Measurements from ENCODE around the gene EIF2B5. TPM values are rescaled to one million over a fixed set of nuclear protein-coding genes. Genes with fewer than 3 reads are reported as not detected.

EIF2B5 gene
- total RNA-seq, 4 donors from 2014 or later, result 45.1 to 49.7 (median 48.1) TPM

DNA sequence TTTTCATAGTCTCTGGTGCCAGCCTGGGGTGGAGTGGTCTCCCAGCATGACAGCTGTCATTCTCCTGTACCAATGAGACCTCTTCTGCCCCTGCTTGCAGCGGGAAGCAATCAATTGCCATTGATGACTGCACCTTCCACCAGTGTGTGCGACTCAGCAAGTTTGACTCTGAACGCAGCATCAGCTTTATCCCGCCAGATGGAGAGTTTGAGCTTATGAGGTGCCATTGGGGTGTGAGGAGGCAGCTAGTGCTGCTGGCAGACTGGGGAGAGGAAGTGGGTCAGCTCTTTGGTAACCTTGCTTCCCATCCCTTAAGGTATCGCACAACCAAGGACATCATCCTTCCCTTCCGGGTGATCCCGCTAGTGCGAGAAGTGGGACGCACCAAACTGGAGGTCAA lies 46.4 kb downstream of the EIF2B5 start:
- Histone ChIP-seq H3K27me3 (no peaks in the 10 kb centered on the region), H3K36me3 (peaks cover 0 to 57% (median 28%) of the 10 kb centered on the region in 4 donors), H3K27ac (no peak overlapping the region), H3K4me3 (no peak overlapping the region), H3K9me3 (no peaks in the 10 kb centered on the region), H3K4me1 (peaks cover 11 to 27% (median 23%) of the 10 kb centered on the region in 4 donors)
- TF ChIP-seq EP300 (IDR thresholded peaks at IDR 0.05; ENCODE audit: low read depth), result no peak
- TF ChIP-seq POLR2A (IDR thresholded peaks at IDR 0.05), result no peak
- TF ChIP-seq, protein P1, sequence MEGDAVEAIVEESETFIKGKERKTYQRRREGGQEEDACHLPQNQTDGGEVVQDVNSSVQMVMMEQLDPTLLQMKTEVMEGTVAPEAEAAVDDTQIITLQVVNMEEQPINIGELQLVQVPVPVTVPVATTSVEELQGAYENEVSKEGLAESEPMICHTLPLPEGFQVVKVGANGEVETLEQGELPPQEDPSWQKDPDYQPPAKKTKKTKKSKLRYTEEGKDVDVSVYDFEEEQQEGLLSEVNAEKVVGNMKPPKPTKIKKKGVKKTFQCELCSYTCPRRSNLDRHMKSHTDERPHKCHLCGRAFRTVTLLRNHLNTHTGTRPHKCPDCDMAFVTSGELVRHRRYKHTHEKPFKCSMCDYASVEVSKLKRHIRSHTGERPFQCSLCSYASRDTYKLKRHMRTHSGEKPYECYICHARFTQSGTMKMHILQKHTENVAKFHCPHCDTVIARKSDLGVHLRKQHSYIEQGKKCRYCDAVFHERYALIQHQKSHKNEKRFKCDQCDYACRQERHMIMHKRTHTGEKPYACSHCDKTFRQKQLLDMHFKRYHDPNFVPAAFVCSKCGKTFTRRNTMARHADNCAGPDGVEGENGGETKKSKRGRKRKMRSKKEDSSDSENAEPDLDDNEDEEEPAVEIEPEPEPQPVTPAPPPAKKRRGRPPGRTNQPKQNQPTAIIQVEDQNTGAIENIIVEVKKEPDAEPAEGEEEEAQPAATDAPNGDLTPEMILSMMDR (IDR thresholded peaks at IDR 0.05), result no peak
- no peak for TF ChIP-seq POLR2AphosphoS5 (IDR thresholded peaks at IDR 0.05)
- WGBS, 2 donors (ENCODE audit: low coverage in 1 of 2), result 89 to 100% methylated on average over 1 to 9 of the region's 9 CpGs
- DNase-seq, result no peak
- in situ Hi-C loops (cut with MboI; ENCODE audit: low pct_ligation_motif_present in 1 of 4, low pct_unique_long_range_greater_than_20kb in 1 of 4, low sequenced_read_pairs in 3 of 4), result no loop called here
- intact Hi-C loops (cut with DNase I; ENCODE audit: low total_unique reads), result loop anchor here (10.0 kb wide), 1 partner anchor 47 kb away; the partner anchor contains the start of gene EIF2B5

DNA sequence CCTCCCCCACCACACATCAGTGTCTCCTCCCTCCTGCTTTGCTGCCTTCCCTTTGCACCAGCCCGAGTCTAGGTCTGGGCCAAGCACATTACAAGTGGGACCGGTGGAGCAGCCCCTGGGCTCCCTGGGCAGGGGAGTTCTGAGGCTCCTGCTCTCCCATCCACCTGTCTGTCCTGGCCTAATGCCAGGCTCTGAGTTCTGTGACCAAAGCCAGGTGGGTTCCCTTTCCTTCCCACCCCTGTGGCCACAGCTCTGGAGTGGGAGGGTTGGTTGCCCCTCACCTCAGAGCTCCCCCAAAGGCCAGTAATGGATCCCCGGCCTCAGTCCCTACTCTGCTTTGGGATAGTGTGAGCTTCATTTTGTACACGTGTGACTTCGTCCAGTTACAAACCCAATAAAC lies 48.5 kb downstream of the EIF2B5 start:
- Histone ChIP-seq H3K27me3 (no peaks in the 10 kb centered on the region), H3K4me3 (no peak overlapping the region), H3K4me1 (peaks cover 15 to 29% (median 20%) of the 10 kb centered on the region in 4 donors), H3K36me3 (peaks cover 0 to 55% (median 28%) of the 10 kb centered on the region in 4 donors), H3K27ac (no peak overlapping the region), H3K9me3 (no peaks in the 10 kb centered on the region)
- TF ChIP-seq EP300 (IDR thresholded peaks at IDR 0.05; ENCODE audit: low read depth), result no peak
- no peak for TF ChIP-seq POLR2A (IDR thresholded peaks at IDR 0.05)
- TF ChIP-seq POLR2AphosphoS5 (IDR thresholded peaks at IDR 0.05), result no peak
- TF ChIP-seq, protein P1 (IDR thresholded peaks at IDR 0.05), result no peak
- no peak for DNase-seq
- WGBS, 2 donors (ENCODE audit: low coverage in 1 of 2), result 89% methylated on average over 5 of the region's 5 CpGs; no CpG with 5 or more reads in 1 of the 2 donors
- intact Hi-C loops (cut with DNase I; ENCODE audit: low total_unique reads), result loop anchor here (10.0 kb wide), 1 partner anchor 49 kb away; the partner anchor contains the start of gene EIF2B5
- in situ Hi-C loops (cut with MboI; ENCODE audit: low pct_ligation_motif_present in 1 of 4, low pct_unique_long_range_greater_than_20kb in 1 of 4, low sequenced_read_pairs in 3 of 4), result no loop called here

DNA sequence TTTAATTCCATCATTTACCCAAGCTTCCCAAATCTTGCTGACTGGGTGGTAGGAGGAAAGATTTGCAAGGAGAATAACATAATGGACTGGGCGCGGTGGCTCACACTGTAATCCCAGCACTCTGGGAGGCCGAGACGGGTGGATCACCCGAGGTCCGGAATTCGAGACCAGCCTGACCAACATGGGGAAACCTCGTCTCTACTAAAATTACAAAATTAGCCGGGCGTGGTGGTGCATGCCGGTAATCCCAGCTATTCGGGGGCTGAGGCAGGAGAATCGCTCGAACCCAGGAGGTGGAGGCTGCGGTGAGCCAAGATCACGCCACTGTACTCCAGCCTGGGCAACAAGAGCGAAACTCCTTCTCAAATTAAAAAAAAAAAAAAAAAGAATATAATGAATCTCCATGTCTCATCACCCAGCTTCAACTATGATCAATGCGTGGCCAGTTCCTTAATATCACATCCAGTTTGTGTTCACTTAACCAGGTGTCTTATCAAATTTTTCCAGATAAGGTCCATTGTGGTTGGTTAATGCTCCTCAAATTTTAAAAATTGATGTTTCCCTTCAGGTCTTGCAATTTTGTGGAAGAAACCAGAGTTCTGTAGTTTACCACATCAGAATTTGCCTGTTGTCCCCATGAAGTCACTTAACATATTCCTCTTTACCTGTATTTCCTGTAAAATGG lies 49.5 kb downstream of the EIF2B5 start:
- H3K4me3 ChIP-seq, result no peak overlapping the region
- WGBS, 2 donors (ENCODE audit: low coverage in 1 of 2), result 96 to 100% methylated on average over 3 to 18 of the region's 18 CpGs
- TF ChIP-seq POLR2A (IDR thresholded peaks at IDR 0.05), result no peak
- TF ChIP-seq, protein P1 (IDR thresholded peaks at IDR 0.05), result no peak
- TF ChIP-seq EP300 (IDR thresholded peaks at IDR 0.05; ENCODE audit: low read depth), result no peak
- TF ChIP-seq POLR2AphosphoS5 (IDR thresholded peaks at IDR 0.05), result no peak
- in situ Hi-C loops (cut with MboI; ENCODE audit: low pct_ligation_motif_present in 1 of 4, low pct_unique_long_range_greater_than_20kb in 1 of 4, low sequenced_read_pairs in 3 of 4), result no loop called here
- H3K27ac ChIP-seq, result peak overlapping the region; percentile 84 to 90 (median 86)
- peaks cover 15 to 29% (median 20%) of the 10 kb centered on the region in 4 donors for H3K4me1 ChIP-seq
- H3K9me3 ChIP-seq, result no peaks in the 10 kb centered on the region
- peaks cover 0 to 56% (median 26%) of the 10 kb centered on the region in 4 donors for H3K36me3 ChIP-seq
- intact Hi-C loops (cut with DNase I; ENCODE audit: low total_unique reads), result loop anchor here (10.0 kb wide), 1 partner anchor 50 kb away; the partner anchor contains the start of gene EIF2B5
- no peak for DNase-seq
- H3K27me3 ChIP-seq, result no peaks in the 10 kb centered on the region

DNA sequence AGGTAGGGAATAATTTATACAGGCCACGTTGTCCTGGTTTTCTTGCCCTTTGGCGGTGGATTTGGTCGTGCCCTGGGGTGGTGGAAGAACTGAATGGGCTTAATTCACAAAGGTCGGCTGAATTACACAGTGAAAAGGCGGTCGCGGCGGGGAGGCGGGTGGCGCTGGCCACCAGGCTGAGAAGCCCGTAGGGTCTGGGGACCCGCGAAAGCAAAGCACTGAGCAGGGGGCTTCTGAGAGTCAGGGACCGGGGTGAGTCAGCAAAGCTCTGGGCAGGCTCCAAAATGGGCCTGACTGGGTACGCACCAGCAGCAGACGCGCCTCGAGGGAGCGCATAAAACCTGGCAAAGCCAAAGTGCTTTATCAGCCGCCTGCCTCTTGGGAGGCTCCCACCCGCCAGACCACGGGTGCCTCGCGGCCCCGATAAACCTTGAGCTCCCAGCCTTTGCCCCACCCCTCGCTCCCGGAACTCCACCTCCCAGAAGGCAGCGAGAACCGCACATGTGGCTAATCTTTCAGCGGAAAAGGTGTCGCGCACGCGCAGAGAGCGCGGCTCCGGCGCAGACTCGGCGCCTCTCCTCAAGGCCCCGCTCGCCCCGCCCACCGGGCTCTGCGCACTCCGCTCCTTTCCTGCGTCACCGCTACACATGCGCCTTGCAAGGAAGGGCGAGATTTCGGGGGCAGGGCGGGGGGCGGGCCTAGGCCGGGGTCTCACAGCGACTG lies 50.5 kb downstream of the EIF2B5 start:
- H3K9me3 ChIP-seq, result no peaks in the 10 kb centered on the region
- DNase-seq, result peak; percentile 100
- TF ChIP-seq POLR2A (IDR thresholded peaks at IDR 0.05), result no peak
- TF ChIP-seq EP300 (IDR thresholded peaks at IDR 0.05; ENCODE audit: low read depth), result no peak
- TF ChIP-seq, protein P1 (IDR thresholded peaks at IDR 0.05), result no peak
- TF ChIP-seq POLR2AphosphoS5 (IDR thresholded peaks at IDR 0.05), result no peak
- 10 to 13% methylated on average over 3 to 36 of the region's 55 CpGs for WGBS, 2 donors (ENCODE audit: low coverage in 1 of 2)
- no peaks in the 10 kb centered on the region for H3K27me3 ChIP-seq
- peak overlapping the region; percentile 65 to 88 (median 80) for H3K4me3 ChIP-seq
- intact Hi-C loops (cut with DNase I; ENCODE audit: low total_unique reads) (loop anchor here (10.0 kb wide), 1 partner anchor 51 kb away; the partner anchor contains the start of gene EIF2B5), in situ Hi-C loops (cut with MboI; ENCODE audit: low pct_ligation_motif_present in 1 of 4, low pct_unique_long_range_greater_than_20kb in 1 of 4, low sequenced_read_pairs in 3 of 4) (no loop called here)
- peak overlapping the region; percentile 84 to 90 (median 86) for H3K27ac ChIP-seq
- peaks cover 0 to 57% (median 26%) of the 10 kb centered on the region in 4 donors for H3K36me3 ChIP-seq
- peaks cover 15 to 29% (median 20%) of the 10 kb centered on the region in 4 donors for H3K4me1 ChIP-seq

All from transverse colon (tissue), 4 donors.